Adrenal gland (tissue), 12 donors: ENCODE data around the gene PVALEF. TPM values are rescaled to one million over a fixed set of nuclear protein-coding genes. Genes with fewer than 3 reads are reported as not detected.

ENCODE experiments used
- DNase-seq, 7 donors: peaks; one replicate each; pipeline ENCODE4 v3.0.0-alpha.2; 2019 to 2020
- H3K27ac ChIP-seq, 5 donors: fragments of 200-600 bp; sonication (generic) in 4 of 5; 1 replicate in 3 of 5; 2 replicates in 2 of 5; pipeline versions ENCODE4 v1.5.1 to v1.8.0; 2016 to 2020; ENCODE audit warnings: mild to moderate bottlenecking in 1 of 5
- H3K27me3 ChIP-seq: fragments of 200-600 bp; 2 replicates; pipeline ENCODE4 v1.8.0; 2021
- H3K36me3 ChIP-seq, 2 donors: fragments of 200-600 bp; replicated peaks in 1 of 2; 1 replicate in 1 of 2; 2 replicates in 1 of 2; pipeline versions ENCODE4 v1.5.1 to v1.8.0; 2018 to 2022
- H3K4me1 ChIP-seq, 2 donors: fragments of 200-600 bp; replicated peaks in 1 of 2; 1 replicate in 1 of 2; 2 replicates in 1 of 2; pipeline versions ENCODE4 v1.5.1 to v1.8.0; 2018 to 2021
- H3K4me3 ChIP-seq, 4 donors: fragments of 200-600 bp; sonication (generic) in 3 of 4; one replicate each; pipeline ENCODE4 v1.5.1; 2016 to 2018
- H3K9me3 ChIP-seq, 3 donors: fragments of 200-600 bp; sonication (generic) in 1 of 3; replicated peaks in 1 of 3; 1 replicate in 2 of 3; 2 replicates in 1 of 3; pipeline versions ENCODE4 v1.5.1 to v1.8.0; 2016 to 2021
- CTCF ChIP-seq, 6 experiments: fragments of 450-650 bp in 4 of 6; fragments of 200-600 bp in 2 of 6; sonication (generic) in 1 of 6; IDR thresholded peaks; 1 replicate in 5 of 6; 2 replicates in 1 of 6; pipeline versions ENCODE4 v1.5.1 to v1.8.0; 2016 to 2021; ENCODE audit warnings: antibody characterized with exemption in 6 of 6, mild to moderate bottlenecking in 2 of 6, moderate library complexity in 1 of 6
- POLR2A ChIP-seq, 2 donors: fragments of 450-650 bp; IDR thresholded peaks; one replicate each; pipeline ENCODE4 v1.6.1; 2017; ENCODE audit warnings: antibody characterized with exemption in 2 of 2, mild to moderate bottlenecking in 2 of 2, moderate library complexity in 1 of 2
- WGBS, 4 donors: extraction: QIAGEN DNeasy Blood & Tissue Kit in 2 of 4; methylation state at CpG; one replicate each; pipeline versions ENCODE4 v1.1.5 to v1.1.7; 2013 to 2017; 5-methylcytosine and 5-hydroxymethylcytosine counted together
- intact Hi-C, 2 donors: fragments of 100-400 bp; cut with DNase I; formaldehyde crosslinking; loops; one replicate each; pipeline versions ENCODE4 v1.14.1 to v1.15.0; 2022 to 2023
- polyA plus RNA-seq, 3 donors: library from polyadenylated mRNA; stranded (reverse); fragments of 200-250 nt in 2 of 3; fragments of 350-450 nt in 1 of 3; fragmentation: Illumina TruSeq in 1 of 3; extraction: RNeasy Lipid Tissue Mini Kit (QIAGEN cat#74804) in 1 of 3; gene quantifications; one replicate each; pipeline ENCODE4 v1.2.3, GENCODE V29; 2013 to 2014
- total RNA-seq, 9 donors: library from RNA; depleted of rRNA in 4 of 9; stranded (reverse); fragments of >200 nt in 4 of 9; fragments of 120-200 nt in 1 of 9; fragmentation: NEBNext Ultra II Directional in 1 of 9; extraction: Animal tissue kit (Norgen Biotek cat#: 25700) in 1 of 9; gene quantifications; one replicate each; pipeline versions ENCODE4 v1.1.0 to v1.2.4, GENCODE V29; 2013 to 2023
- donor health status: healthy with polysubstance abuse.
- donor health status: Bipolar disorder and iron deficiency.
- donor health status: DM: yes; HTN: yes; CAD: no.
- donor health status: DM: no; HTN: no; CAD: no.
- donor health status: DM: no; HTN: no; CAD: no.
- donor health status: DM: yes; HTN: yes; CAD: no.

Gene PVALEF
- total and polyA plus RNA-seq, 12 donors, result not detected

DNA sequence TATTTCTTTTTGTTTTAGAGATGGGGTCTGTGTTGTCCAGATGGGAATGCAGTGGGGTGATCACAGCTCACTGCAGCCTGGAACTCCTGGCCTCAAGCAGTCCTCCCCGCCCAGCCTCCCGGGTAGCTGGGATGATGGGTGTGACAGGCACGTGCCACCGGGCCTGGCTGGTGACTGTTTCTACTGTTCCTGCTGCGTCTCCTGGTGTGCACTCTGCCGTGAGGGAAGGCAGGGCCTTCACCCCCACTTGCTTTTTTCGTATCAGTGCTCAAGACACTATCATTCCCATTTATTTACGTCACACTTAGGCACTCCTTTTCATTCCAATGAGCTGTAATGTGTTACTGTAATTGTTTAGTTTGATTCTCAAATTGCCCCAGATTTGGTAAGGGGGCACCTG, 25.3 kb upstream of the PVALEF start:
- intact Hi-C loops, result loop anchor here (5.0 to 10.0 kb wide), 4 partner anchors 57 to 345 kb away; no protein-coding TSS in a partner anchor
- TF ChIP-seq CTCF (IDR thresholded peaks at IDR 0.05) (no peak), POLR2A (IDR thresholded peaks at IDR 0.05) (no peak)

DNA sequence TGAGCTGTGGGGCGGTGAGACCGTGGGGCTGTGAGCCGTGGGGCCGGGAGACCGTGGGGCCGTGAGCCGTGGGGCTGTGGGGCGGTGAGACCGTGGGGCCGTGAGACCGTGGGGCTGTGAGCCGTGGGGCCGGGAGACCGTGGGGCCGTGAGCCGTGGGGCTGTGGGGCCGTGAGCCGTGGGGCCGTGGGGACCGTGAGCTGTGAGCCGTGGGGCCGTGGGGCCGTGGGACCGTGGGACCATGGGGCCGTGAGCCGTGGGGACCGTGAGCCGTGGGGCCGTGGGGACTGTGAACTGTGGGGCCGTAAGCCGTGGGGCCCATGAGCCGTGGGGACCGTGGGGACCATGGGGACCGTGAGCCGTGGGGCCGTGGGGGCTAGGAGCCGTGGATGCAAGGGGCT, 24.6 kb upstream of the PVALEF start:
- H3K4me3 ChIP-seq, result no peak overlapping the region
- 83 to 94% (median 93%) methylated on average over 16 to 37 of the region's 37 CpGs for WGBS, 4 donors
- H3K9me3 ChIP-seq, result no peaks in the 10 kb centered on the region
- DNase-seq, result no peak
- no peak for TF ChIP-seq CTCF (IDR thresholded peaks at IDR 0.05)
- no peak for TF ChIP-seq POLR2A (IDR thresholded peaks at IDR 0.05)
- no peaks in the 10 kb centered on the region for H3K36me3 ChIP-seq
- H3K27me3 ChIP-seq, result no peaks in the 10 kb centered on the region
- H3K4me1 ChIP-seq, result peaks cover 0 to 9% of the 10 kb centered on the region in 2 donors
- H3K27ac ChIP-seq, result no peak overlapping the region
- intact Hi-C loops, result loop anchor here (5.0 to 10.0 kb wide), 4 partner anchors 57 to 344 kb away; no protein-coding TSS in a partner anchor

More for the DNA sequence above, 25.3 kb upstream of the PVALEF start:
- no peaks in the 10 kb centered on the region for H3K27me3 ChIP-seq
- DNase-seq, result no peak
- H3K4me1 ChIP-seq, result peaks cover 0 to 9% of the 10 kb centered on the region in 2 donors
- no peaks in the 10 kb centered on the region for H3K9me3 ChIP-seq
- no peak overlapping the region for H3K27ac ChIP-seq
- 80 to 85% (median 84%) methylated on average over 8 of the region's 8 CpGs for WGBS, 4 donors
- no peak overlapping the region for H3K4me3 ChIP-seq
- no peaks in the 10 kb centered on the region for H3K36me3 ChIP-seq

- TF ChIP-seq CTCF (IDR thresholded peaks at IDR 0.05), result peak; percentile 58 to 82 (median 72)
- TF ChIP-seq POLR2A (IDR thresholded peaks at IDR 0.05), result no peak
- Histone ChIP-seq H3K27ac (no peak overlapping the region), H3K27me3 (no peaks in the 10 kb centered on the region), H3K4me1 (peaks cover 0 to 9% of the 10 kb centered on the region in 2 donors), H3K4me3 (no peak overlapping the region), H3K36me3 (no peaks in the 10 kb centered on the region), H3K9me3 (no peaks in the 10 kb centered on the region)
- intact Hi-C loops, result loop anchor here (5.0 to 10.0 kb wide), 4 partner anchors 55 to 342 kb away; no protein-coding TSS in a partner anchor
- 31 to 67% (median 39%) methylated on average over 5 to 25 of the region's 25 CpGs for WGBS, 4 donors
- DNase-seq, result peak; percentile 81 to 94 (median 86)
Measured at GRCh38 chr17:81142301-81143199, 22.8 kb upstream of the PVALEF start.

- intact Hi-C loops, result loop anchor here (5.0 to 10.0 kb wide), 4 partner anchors 54 to 342 kb away; no protein-coding TSS in a partner anchor
- TF ChIP-seq POLR2A (IDR thresholded peaks at IDR 0.05) (no peak), CTCF (IDR thresholded peaks at IDR 0.05) (no peak)
- Histone ChIP-seq H3K36me3 (no peaks in the 10 kb centered on the region), H3K27me3 (no peaks in the 10 kb centered on the region), H3K9me3 (no peaks in the 10 kb centered on the region), H3K27ac (no peak overlapping the region), H3K4me1 (peaks cover 0 to 9% of the 10 kb centered on the region in 2 donors), H3K4me3 (no peak overlapping the region)
- WGBS, 4 donors, result 66 to 90% (median 70%) methylated on average over 3 to 11 of the region's 11 CpGs
- DNase-seq, result no peak
Measured at GRCh38 chr17:81143200-81143527, 22.1 kb upstream of the PVALEF start.
